GM19193 (cell line): ENCODE measurements around the gene CARD9.
A peak's percentile ranks its signal among the peaks of the same experiment; 100 is the strongest.

Experiments
- POLR2A ChIP-seq: IDR thresholded peaks from 4 replicates; pipeline ENCODE4 v1.6.1; 2011; ENCODE audit not compliant: insufficient read depth, insufficient read length; ENCODE audit errors: extremely low read depth

Gene CARD9, protein sequence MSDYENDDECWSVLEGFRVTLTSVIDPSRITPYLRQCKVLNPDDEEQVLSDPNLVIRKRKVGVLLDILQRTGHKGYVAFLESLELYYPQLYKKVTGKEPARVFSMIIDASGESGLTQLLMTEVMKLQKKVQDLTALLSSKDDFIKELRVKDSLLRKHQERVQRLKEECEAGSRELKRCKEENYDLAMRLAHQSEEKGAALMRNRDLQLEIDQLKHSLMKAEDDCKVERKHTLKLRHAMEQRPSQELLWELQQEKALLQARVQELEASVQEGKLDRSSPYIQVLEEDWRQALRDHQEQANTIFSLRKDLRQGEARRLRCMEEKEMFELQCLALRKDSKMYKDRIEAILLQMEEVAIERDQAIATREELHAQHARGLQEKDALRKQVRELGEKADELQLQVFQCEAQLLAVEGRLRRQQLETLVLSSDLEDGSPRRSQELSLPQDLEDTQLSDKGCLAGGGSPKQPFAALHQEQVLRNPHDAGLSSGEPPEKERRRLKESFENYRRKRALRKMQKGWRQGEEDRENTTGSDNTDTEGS

GRCh38 chr9:136373300-136374182 lies at the start of gene CARD9:
Gene CARD9 (minus strand): TSS chr9:136373669. CDS start chr9:136372078, 1,591 bp downstream.
- TF ChIP-seq POLR2A = no peak

DNA sequence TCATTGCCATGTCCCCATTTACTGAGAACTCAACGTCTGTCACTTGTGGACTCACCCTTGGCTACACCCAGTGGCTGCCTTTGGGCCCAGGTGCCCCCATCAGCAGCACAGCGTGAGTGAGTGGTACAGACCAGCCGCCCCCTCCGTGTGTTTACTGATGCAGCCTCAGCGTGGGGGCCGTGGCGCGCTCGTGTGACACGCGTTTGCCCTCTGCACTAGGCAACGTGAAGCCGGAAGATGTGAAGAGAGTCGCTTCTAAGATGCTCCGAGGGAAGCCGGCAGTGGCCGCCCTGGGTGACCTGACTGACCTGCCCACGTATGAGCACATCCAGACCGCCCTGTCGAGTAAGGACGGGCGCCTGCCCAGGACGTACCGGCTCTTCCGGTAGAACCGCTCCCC lies 49.4 kb upstream of the CARD9 start:
- peak; percentile 1 for TF ChIP-seq POLR2A

GRCh38 chr9:136421791-136422190 lies 48.3 kb upstream of the CARD9 start:
- TF ChIP-seq POLR2A = no peak

DNA sequence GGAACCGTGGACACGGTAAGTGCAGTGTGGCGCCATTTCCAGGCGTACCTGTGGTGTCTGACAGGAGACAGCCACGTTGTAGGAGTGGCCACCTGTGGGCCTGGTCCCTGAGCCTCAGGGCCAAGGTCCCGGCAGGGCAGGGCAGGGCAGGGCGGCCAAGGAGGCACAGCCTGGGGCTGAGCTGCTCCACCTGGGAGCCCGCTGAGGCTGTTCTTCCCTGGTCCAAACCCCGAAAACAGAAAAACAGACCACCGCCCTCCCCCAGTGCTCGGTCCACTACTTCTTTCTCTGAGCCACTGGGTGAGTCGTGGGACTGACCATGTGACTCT lies 45.6 kb upstream of the CARD9 start:
- TF ChIP-seq POLR2A = no peak

GRCh38 chr9:136418182-136419091 lies 45.0 kb upstream of the CARD9 start:
- no peak for TF ChIP-seq POLR2A

DNA sequence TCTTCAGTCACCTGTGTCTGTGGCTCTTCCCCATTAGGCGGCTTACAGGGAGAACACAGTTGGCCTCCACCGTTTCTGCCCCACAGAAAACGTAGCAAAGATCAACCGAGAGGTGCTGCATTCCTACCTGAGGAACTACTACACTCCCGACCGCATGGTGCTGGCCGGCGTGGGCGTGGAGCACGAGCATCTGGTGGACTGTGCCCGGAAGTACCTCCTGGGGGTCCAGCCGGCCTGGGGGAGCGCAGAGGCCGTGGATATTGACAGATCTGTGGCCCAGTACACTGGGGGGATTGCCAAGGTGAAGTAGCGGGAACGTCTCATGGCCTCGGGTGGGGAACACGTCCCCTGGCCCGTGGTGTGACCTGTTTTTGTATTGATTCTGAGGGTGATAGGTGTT lies 43.4 kb upstream of the CARD9 start:
- no peak for TF ChIP-seq POLR2A

- TF ChIP-seq POLR2A = no peak
These were observed 43.0 kb upstream of the CARD9 start for GRCh38 chr9:136416427-136416826.

- no peak for TF ChIP-seq POLR2A
These were observed 39.5 kb upstream of the CARD9 start for GRCh38 chr9:136412962-136413361.

- TF ChIP-seq POLR2A = no peak
These were observed 37.9 kb upstream of the CARD9 start for GRCh38 chr9:136411378-136411777.

- TF ChIP-seq POLR2A = peak; percentile 93
These were observed 37.2 kb upstream of the CARD9 start, which contains the start of the genes ENTR1 and PMPCA for GRCh38 chr9:136410500-136411287. Gene ENTR1 (minus strand): TSS chr9:136410614. CDS start chr9:136410397, 217 bp downstream. Gene PMPCA (plus strand): TSS chr9:136410658. CDS start chr9:136410669, 11 bp downstream.

GRCh38 chr9:136409557-136410455 lies 36.3 kb upstream of the CARD9 start:
- TF ChIP-seq POLR2A = no peak

- TF ChIP-seq POLR2A = no peak
These were observed 34.4 kb upstream of the CARD9 start for GRCh38 chr9:136407911-136408310.

GRCh38 chr9:136405481-136405880 lies 32.0 kb upstream of the CARD9 start:
- TF ChIP-seq POLR2A = no peak
